ENCODE data around the gene ECPAS. TPM values are rescaled to one million over a fixed set of nuclear protein-coding genes. Genes with fewer than 3 reads are reported as not detected.
"Not testable (repeated sequence)": the region's sequence is repeated elsewhere in the genome, so short reads cannot be mapped to it uniquely, and the experiment has no call there.

ECPAS gene
- total RNA-seq, 3 donors from 2014 or later (not counting 1 experiment from before 2014, with no cell fraction given): 58.0 to 73.6 (median 70.7) TPM

DNA sequence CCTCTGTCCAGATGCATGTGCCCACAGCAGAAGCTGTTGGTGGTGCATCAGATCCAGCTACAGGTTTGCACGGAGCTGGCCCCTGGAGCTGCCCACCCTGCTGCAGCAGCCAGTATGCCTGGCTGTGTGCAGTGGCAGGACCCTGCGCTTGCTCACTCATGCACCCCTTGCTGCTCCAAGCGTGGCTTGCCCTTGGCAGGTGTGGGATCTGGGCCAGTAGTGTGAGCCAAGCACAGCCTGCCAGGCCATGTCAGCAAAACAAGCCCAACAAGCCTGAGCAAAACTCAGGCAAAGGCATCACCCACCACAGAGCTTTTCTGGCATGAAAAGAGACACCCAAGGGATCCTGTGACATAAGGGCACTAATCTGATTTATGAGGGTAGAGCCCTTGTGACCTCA is 18.3 kb upstream of the ECPAS start:
- intact Hi-C loops (cut with micrococcal nuclease): no loop called here
- H3K4me1 ChIP-seq (ENCODE audit: control insufficient read depth, insufficient read depth, low read length): no peaks in the 10 kb centered on the region
- no peaks in the 10 kb centered on the region for H3K9me3 ChIP-seq (ENCODE audit: control insufficient read depth, insufficient read depth, low read length)
- 93% methylated on average over 3 of the region's 3 CpGs for WGBS (ENCODE audit: insufficient coverage)
- H3K27ac ChIP-seq (ENCODE audit: low read length): no peak overlapping the region
- H3K27me3 ChIP-seq (ENCODE audit: control insufficient read depth, insufficient read depth, low read length): peaks cover 3% of the 10 kb centered on the region
- Mint-ChIP-seq H3K27me3 (ENCODE audit: low read depth in 2 of 2) (peaks cover 0 to 9% of the 10 kb centered on the region in 2 donors), H3K4me1 (no peaks in the 10 kb centered on the region), H3K4me3 (no peak overlapping the region), H3K27ac (no peak overlapping the region), H3K9me3 (no peaks in the 10 kb centered on the region), H3K36me3 (no peaks in the 10 kb centered on the region)
- H3K4me3 ChIP-seq (ENCODE audit: low read length): no peak overlapping the region
- TF ChIP-seq, protein P1, sequence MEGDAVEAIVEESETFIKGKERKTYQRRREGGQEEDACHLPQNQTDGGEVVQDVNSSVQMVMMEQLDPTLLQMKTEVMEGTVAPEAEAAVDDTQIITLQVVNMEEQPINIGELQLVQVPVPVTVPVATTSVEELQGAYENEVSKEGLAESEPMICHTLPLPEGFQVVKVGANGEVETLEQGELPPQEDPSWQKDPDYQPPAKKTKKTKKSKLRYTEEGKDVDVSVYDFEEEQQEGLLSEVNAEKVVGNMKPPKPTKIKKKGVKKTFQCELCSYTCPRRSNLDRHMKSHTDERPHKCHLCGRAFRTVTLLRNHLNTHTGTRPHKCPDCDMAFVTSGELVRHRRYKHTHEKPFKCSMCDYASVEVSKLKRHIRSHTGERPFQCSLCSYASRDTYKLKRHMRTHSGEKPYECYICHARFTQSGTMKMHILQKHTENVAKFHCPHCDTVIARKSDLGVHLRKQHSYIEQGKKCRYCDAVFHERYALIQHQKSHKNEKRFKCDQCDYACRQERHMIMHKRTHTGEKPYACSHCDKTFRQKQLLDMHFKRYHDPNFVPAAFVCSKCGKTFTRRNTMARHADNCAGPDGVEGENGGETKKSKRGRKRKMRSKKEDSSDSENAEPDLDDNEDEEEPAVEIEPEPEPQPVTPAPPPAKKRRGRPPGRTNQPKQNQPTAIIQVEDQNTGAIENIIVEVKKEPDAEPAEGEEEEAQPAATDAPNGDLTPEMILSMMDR (IDR thresholded peaks at IDR 0.05): no peak
- peak in 1 of 3 donors; percentile 14 for ATAC-seq
- DNase-seq: no peak
- H3K36me3 ChIP-seq (ENCODE audit: control insufficient read depth, insufficient read depth, low read length): no peaks in the 10 kb centered on the region

DNA sequence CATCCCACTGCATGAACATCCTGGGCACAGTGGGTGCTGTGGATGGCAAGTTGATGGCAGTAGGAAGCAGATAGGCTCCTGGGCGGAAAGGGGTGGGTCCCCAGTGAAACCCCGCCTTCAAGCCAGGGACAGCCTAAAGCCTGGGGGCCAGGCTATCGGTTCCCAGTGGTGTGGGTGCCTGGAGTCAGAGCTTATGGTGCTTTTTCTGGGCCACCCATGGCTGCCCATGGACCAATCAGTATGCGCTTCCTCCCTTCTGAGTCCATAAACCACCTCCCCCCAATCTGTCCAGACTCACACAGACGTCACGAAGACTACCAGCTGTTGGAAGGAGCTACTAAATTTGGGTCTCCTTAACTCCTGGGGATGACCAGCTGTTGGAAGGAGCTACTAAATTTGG is 17.5 kb upstream of the ECPAS start:
- no peak overlapping the region for H3K27ac Mint-ChIP-seq
- no peaks in the 10 kb centered on the region for H3K36me3 Mint-ChIP-seq
- TF ChIP-seq, protein P1 (IDR thresholded peaks at IDR 0.05): no peak
- intact Hi-C loops (cut with micrococcal nuclease): no loop called here
- H3K9me3 ChIP-seq (ENCODE audit: control insufficient read depth, insufficient read depth, low read length): no peaks in the 10 kb centered on the region
- no peaks in the 10 kb centered on the region for H3K36me3 ChIP-seq (ENCODE audit: control insufficient read depth, insufficient read depth, low read length)
- no peak overlapping the region for H3K27ac ChIP-seq (ENCODE audit: low read length)
- no peak for ATAC-seq
- peaks cover 3% of the 10 kb centered on the region for H3K27me3 ChIP-seq (ENCODE audit: control insufficient read depth, insufficient read depth, low read length)
- H3K9me3 Mint-ChIP-seq: no peaks in the 10 kb centered on the region
- H3K4me3 Mint-ChIP-seq: no peak overlapping the region
- no peak overlapping the region for H3K4me3 ChIP-seq (ENCODE audit: low read length)
- H3K4me1 ChIP-seq (ENCODE audit: control insufficient read depth, insufficient read depth, low read length): no peaks in the 10 kb centered on the region
- WGBS (ENCODE audit: insufficient coverage): 96% methylated on average over 6 of the region's 6 CpGs
- peaks cover 0 to 10% of the 10 kb centered on the region in 2 donors for H3K27me3 Mint-ChIP-seq (ENCODE audit: low read depth in 2 of 2)
- H3K4me1 Mint-ChIP-seq: no peaks in the 10 kb centered on the region
- DNase-seq: no peak

DNA sequence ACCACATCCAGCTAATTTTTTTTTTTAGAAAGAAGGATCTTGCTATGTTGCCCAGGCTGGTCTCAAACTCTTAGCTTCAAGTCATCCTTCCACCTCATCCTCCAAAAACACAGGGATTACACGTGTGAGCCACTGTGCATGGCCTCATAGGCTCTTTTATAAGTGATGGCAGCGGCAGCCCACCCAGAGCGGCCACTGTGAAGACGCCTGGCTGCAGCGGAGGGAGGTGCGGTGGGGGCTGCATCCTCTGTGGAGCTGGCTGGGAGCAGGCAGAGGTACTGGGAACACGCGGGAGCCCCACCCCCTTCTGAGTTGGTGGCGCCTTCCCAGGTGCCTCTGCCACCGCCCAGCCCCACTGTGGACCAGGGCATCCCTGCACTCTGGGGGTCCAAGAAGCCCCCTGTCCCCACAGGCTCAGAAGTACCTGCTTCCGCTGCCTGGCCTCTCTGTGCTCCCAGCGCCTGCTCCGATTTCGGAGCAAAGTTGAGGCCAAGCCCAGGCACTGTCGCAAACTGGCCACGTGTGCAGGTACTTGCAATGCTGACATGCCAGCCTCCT is 16.9 kb upstream of the ECPAS start:
- no peaks in the 10 kb centered on the region for H3K9me3 Mint-ChIP-seq
- H3K9me3 ChIP-seq (ENCODE audit: control insufficient read depth, insufficient read depth, low read length): no peaks in the 10 kb centered on the region
- intact Hi-C loops (cut with micrococcal nuclease): no loop called here
- peaks cover 0 to 10% of the 10 kb centered on the region in 2 donors for H3K27me3 Mint-ChIP-seq (ENCODE audit: low read depth in 2 of 2)
- H3K36me3 Mint-ChIP-seq: no peaks in the 10 kb centered on the region
- H3K4me3 Mint-ChIP-seq: no peak overlapping the region
- no peak overlapping the region for H3K27ac Mint-ChIP-seq
- H3K4me1 ChIP-seq (ENCODE audit: control insufficient read depth, insufficient read depth, low read length): no peaks in the 10 kb centered on the region
- H3K4me1 Mint-ChIP-seq: no peaks in the 10 kb centered on the region
- TF ChIP-seq, protein P1 (IDR thresholded peaks at IDR 0.05): no peak
- DNase-seq (no peak), ATAC-seq (no peak)
- H3K27me3 ChIP-seq (ENCODE audit: control insufficient read depth, insufficient read depth, low read length): peaks cover 3% of the 10 kb centered on the region
- H3K36me3 ChIP-seq (ENCODE audit: control insufficient read depth, insufficient read depth, low read length): no peaks in the 10 kb centered on the region
- H3K27ac ChIP-seq (ENCODE audit: low read length): no peak overlapping the region
- H3K4me3 ChIP-seq (ENCODE audit: low read length): no peak overlapping the region
- 95% methylated on average over 16 of the region's 16 CpGs for WGBS (ENCODE audit: insufficient coverage)

DNA sequence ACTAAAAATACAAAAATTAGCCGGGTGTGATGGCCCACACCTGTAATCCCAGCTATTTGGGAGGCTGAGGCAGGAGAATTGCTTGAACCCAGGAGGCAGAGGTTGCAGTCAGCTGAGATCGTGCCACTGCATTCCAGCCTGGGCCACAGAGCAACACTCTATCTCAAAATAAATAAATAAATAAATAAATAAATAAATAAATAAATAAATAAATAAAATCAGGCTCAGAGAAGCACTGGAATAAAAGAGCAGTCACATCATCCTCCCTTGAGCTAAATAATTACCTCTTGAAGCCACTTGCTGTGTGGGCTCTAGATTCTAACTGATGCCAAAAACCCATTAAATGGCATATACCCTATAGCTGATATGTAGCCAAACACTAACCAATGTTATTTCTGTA is 13.0 kb upstream of the ECPAS start:
- not testable (repeated sequence) for ATAC-seq

More for the DNA sequence above, 13.0 kb upstream of the ECPAS start:
- H3K4me1 Mint-ChIP-seq; H3K36me3 Mint-ChIP-seq; H3K4me3 Mint-ChIP-seq; intact Hi-C loops (cut with micrococcal nuclease); H3K9me3 Mint-ChIP-seq; H3K27ac ChIP-seq (ENCODE audit: low read length); H3K27me3 ChIP-seq (ENCODE audit: control insufficient read depth, insufficient read depth, low read length); H3K36me3 ChIP-seq (ENCODE audit: control insufficient read depth, insufficient read depth, low read length); H3K27ac Mint-ChIP-seq; H3K4me1 ChIP-seq (ENCODE audit: control insufficient read depth, insufficient read depth, low read length); H3K4me3 ChIP-seq (ENCODE audit: low read length); DNase-seq; H3K9me3 ChIP-seq (ENCODE audit: control insufficient read depth, insufficient read depth, low read length): not testable (repeated sequence)
- WGBS (ENCODE audit: insufficient coverage): 92% methylated on average over 1 of the region's 2 CpGs
- peaks cover 0 to 11% of the 10 kb centered on the region in 2 donors for H3K27me3 Mint-ChIP-seq (ENCODE audit: low read depth in 2 of 2)

All from natural killer cell (primary cell).